ENCODE measurements around the gene GALNT2.

Gene GALNT2

DNA sequence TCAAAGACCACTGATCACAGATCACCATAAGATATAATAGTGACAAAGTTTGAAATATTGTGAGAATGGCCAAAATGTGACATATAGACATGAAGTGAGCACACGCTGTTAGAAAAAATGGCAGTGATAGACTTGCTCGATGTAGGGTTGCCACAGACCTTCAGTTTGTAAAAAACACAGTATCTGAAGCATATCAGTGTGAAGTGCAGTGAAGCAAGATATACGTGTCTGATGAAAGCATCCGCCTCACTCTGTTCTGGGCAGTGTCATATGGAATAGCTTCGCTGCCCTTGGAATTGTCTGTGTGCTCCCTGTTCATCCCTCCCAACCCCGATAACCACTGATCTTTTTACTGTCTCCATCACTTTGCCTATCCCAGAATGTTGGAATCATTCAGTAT lies 50.7 kb downstream of the GALNT2 start:
- no peak for DNase-seq

DNA sequence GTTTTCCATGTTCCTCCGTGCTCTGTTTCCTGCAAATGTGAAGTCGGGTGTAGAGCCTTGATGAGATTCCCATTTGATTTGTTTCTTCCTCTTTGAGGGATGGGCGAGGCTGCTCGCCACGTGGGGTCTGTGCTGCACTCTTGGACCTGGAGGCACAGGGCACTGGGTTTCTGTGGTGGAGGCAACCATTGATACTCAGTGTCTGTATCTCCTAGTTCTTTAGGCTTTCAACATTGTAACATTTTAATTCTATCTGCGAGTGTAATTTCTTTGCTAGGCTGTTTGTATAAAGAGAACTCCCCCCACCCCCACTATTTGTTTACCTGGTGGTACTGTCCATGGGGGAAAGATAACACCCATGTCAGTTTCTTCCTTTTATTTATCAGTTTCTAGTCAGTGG lies 52.3 kb downstream of the GALNT2 start:
- no peak for DNase-seq

DNA sequence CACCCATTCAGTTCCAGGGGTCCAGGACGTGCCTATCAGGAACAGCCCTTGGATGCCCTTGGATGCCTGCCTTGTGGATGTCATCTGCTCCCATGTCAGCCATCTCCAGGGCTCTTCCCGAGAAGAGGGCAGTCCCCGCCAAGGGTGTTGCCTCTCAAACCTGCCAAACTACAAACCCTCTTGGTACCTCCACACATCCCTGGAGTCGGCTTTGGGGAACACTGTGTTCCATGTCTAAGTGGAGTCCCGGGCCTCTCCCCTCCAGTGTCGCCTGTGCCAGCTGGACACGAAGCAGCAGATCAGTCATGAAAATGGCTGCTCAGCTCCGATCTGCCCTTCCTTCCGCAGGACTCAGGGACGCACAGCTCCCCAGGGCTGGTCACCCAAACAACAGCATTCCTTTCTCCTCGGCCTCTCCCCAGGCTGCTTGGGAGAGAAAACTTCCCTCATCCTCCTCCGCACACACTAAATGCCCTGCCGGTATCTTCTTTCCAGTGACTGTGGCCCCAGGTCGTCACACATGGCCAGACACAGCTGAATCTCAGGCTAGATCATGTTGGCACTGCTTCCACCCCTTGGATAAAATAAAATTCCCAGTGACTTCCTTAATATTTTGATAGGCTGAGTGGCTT lies 53.4 kb downstream of the GALNT2 start:
- DNase-seq, result no peak

DNA sequence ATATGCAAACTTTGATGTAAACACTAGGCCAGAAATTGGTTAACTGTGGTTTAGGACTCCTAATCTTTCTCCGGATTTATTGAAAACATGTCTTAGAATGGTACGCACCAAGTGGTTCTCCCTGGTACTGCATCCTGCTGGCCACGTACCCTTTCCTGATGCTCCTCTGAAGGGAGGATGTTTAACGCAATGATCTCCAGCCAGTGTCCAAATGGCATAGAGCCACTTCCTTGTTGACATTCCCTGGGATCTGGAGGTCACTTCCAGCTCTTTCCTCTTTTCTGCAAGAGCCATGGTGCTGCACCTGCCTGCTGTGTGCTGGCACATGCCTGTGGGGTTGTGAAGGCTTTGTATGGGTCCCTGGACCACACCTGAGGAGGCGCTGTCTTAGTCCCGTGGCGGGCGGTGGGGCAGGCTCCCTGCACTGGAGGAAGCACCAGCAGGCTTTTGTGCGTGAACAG lies 53.9 kb downstream of the GALNT2 start:
- DNase-seq, result peak; percentile 61

DNA sequence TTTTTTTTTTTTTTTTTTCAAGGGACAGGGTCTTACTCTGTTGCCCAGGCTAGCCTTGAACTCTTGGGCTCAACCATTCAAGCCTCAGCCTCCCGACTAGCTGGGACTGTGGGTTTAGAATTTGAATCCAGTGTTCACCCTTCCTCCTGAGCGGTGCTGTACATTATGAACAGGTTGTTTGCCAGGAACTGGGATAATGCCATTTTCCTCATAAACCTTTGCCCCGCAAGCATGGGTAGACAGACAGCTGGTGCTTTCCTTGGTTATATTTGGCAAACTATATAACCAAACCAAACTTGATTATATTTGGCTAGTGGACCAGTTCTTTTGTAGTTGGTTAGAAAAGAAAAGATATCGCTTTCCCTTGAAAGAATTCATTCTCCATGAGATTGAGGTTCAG lies 54.9 kb downstream of the GALNT2 start:
- no peak for DNase-seq

DNA sequence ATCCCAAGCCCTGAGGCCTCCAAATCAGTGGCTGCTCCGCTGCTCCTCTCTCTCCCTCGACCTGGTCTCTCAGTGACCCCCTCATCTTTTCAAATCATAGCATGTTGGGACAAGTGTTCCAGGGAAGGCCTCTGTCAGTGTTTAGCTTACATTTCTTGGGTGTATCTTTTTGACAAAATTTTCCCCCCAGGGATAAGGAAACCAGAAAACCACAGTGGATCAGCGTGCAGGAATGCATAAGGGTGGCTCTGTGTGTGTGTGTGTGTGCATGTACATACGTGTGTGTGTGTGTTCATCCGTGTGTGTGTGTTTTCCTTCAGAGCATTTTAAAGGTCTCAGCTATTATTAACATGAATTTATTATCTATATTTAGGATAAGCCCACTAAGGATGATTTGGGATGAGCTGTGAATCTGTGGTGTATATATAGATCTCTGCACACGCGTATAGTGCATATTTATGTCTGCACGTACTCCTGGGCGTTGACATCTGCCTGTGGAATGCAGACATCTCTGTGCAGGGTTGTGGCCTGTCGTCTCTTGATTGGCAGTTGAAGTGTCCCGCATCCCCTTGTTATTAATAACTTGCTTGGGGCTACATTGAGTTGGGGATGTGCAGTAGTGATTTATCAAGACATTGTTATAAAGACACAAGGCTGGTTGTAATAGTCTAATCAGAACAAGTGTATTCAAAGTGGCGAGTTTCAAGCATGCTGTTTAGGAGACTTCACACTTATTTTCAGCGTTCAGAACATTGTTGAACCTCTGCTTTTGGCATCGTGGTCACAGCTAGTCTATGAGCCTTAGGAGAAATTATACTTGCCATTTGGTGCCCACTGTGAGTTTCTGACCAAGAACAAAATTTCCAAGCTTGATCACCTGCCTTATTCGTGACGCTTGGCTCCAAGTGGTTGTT lies 55.6 kb downstream of the GALNT2 start:
- no peak for DNase-seq

DNA sequence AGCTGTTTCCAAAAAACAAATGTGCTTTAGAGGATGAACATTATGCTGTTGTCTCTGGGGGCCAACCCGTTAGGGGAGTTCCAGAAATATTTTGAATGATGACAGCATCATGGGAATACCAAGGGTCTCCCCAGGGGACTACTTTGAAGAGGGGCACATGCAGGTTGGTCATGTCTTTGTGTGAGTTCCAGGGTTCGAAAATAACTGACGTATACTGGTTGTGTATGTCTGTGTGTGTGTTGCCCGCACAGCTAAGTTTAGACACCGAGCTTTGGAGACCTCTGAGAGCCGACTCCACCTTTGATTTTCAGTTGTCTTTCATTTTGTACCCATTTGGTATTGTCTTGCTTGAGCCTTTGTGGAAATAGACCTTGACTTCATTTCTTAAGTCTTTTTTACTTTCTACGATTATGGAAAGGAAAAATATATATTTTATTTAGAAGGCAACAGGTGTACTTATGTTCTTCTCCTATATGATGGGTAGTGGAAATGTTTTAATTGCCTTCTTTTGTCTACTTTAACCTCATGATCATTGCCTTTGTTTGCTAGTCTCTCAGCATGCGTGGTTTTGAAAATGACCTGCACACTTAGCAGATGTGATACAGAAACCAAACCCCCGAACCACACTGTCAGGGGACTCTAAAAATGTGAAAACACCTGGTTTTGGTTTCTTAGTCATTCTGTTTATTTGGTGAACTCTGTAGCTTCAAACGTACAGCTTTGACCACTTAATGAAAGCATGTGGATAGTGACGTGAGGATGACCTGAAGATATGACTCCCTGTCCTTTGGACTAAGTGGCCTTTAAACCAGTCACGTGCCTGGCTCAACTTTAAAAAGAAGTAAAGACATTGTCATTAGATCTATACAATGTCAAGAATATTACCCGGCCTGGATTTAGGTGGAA lies 56.5 kb downstream of the GALNT2 start:
- no peak for DNase-seq

DNA sequence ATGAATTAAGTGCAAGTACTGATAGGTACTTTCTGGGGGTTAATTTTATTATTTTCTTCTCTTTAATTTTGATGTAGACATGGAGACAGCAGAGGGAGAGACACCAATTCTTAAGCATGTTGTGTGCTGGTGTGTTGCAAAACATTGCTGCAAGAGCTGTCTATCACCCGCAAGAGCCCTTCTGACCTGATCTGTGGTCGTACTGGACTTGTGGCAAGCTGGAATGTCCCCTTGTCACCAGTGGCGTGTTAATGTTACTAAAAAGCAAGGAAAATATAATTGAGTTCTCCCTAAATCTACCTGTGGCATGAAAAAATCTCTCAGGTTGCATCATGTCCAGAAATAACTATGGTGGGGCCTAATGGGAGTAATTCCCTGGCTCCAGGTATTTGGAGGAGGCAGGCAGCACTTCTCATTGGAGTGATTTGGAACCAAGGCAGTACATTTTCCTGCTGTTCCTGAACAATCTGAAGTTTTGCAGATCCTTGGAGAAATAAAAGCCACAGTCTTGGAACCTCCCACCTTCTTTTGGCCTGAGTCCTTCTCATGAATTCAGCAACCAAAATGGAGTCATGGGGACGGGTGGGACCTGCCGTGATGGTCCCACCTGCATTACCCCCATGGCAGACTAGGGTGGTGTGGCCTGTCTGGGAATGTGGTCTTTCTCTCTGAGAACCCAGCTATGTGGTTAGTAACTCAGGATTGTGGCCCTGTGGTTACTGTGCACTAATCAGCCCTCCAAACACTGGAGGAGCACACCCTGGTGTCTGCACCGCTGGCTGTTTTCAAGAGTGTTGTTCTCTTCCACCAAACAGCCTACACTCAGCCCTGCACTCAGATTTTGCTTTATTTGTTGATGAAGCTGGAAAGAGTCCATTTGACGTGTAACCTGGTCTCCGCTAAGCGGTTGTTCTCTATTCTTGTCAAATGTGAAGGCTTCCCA lies 57.4 kb downstream of the GALNT2 start:
- peak; percentile 24 for DNase-seq

DNA sequence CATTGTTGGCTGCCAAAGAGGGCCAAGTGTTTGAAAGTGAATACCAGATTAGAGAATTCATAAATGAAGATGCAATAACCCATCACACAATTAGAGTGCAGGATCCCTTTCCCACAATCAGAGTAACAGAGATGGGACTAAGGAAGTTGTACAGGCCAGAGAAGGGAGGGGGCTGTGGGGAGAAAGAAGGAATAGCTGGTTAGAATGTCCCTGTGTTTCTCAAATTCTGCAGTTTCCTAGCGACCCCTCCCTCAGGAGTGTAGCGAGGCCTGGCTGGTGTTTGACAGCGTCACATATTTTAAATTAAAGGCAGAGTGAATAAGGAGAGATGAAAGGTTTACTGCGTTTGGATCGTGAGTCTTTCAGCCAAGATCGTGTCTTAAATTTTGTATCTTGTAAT lies 58.1 kb downstream of the GALNT2 start:
- no peak for DNase-seq

DNA sequence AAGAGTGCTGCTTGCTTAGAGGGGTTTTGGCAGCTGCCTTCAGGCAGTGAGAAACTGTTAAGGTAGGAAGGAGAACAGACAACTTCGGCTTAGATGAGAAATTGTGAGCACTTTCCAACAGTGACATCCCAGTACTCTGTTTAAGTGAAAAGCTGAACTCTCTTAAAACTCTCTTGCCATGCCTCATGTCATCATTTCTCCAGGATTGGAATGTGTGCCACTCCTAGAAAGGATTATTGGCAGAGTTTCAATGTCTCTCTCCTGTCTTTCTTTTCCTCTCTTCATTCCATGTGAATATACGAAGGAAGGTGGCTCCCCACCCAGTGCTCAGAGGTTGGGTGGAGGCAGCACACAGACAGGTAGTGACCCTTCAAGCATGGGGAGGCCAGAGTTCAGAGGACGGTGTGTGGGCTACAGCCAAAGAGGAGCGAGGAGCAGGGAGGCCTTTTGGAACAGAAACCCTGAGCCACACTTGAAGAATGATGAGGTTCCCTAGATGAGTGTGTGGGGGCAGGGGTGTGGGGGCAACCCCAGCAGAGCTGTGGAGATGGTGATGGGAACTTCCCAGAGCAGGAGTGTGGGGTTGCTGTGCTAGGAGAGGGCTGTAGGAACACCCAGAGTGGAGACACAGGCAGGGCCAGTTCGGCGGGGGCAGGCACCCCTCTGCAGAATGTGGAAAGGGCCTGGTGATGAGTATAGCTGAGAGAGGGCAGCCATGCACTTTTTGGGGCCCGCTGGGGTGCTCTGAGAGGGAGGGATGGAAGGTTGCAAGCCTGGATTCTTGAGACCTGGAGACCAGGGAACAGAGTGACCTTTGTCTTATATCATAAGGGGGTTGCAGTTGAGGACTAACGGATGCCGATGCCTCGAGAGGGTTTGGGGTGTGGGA lies 58.8 kb downstream of the GALNT2 start:
- no peak for DNase-seq

DNA sequence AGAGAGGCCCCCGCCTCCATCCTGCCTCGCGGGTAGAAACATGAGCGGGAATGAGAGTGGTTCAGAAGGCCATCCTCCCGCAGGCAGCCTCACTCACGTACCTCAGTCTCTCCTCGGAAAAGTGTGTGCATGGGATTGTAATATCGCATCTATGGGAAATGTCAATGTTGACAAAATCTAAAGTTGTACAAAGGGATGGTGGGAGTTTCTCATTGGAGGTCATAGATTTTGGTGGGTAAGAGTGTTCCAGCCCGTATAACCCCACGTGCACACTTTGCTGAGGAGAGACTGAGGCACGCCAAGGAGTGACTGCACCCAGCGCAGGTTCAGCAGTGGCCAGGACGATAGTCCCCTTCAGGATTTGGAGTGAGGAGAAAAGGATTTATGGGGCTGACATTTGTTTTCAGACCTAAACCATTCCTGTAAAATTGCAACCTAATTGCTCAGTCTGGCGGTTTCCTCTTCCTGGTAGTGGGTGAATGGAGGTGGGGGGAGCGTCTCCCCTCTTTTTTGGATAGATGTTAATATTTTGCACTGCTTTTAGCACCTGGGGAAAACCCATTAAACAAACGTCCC lies 59.6 kb downstream of the GALNT2 start:
- DNase-seq, result no peak

DNA sequence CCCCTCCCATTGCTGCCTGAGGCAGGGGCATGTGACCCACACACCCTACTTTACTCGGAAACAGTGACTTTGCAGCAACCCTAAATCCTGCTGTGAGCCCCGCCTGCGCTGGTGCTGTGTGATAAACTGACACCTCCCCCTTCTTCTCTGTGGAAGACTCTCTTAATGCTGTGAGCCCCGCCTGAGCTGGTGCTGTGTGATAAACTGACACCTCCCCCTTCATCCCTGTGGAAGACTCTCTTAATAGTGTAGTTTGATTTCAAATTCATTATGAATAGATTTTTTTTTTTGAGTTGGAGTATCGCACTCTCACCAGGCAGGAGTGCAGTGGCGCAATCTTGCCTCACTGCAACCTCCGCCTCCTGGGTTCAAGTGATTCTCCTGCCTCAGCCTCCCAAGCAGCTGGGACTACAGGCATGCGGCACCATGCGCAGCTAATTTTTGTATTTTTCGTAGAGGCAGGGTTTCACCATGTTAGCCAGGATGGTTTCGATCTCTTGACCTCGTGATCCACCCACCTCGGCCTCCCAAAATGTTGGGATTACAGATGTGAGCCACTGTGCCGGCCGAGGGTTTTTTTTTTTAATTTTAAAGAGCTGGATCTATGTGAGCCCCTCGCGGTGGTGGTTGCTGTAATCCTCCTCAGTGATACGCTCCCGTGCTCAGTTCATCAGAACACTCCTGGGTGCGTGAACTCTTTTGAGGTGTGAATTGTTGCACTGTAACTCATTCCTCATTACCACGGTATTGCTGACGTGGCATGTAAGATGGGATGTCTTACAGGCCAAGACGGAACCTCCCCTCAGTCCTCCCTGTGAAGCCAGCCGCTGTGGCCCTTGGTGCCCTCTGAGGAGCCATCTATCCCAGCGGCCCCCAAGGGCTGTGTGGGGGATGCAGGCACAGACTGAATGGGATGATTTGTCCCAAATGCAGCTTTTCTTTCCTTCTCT lies 60.3 kb downstream of the GALNT2 start:
- no peak for DNase-seq

DNA sequence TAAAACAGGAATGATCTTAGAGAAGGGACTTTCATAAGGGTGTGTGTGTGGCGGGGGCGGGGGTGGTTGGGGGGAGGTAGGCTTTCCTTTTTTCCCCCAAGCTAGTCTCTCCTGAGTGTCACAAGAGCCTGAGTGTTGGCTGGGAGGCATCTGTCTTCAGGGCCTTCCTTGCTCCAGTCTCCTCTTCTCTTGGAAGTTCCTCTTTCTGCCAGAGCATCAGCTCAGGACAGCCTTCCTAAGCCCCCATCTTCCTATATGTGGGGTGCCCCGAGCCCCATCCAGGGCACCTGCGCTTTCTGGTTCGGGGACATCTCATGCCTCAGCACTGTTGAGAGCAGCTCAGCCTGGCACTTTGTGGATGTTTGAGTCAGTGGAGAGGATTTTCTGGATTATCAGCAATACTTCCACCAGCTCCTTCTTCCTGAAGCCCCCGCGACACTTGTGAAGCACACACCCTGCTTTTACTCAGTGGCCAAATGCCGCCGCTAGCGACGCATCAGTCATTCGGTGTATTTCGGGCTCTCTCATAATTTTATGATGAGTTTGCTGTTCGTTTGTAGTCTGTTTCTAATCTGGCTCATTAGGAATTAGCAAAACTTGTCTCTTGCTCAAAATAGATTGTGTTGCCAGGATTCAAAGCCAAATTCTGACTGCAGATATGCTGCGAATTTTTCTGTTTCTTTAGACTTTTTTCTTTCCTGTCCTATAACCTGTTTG lies 61.7 kb downstream of the GALNT2 start:
- DNase-seq, result no peak

DNA sequence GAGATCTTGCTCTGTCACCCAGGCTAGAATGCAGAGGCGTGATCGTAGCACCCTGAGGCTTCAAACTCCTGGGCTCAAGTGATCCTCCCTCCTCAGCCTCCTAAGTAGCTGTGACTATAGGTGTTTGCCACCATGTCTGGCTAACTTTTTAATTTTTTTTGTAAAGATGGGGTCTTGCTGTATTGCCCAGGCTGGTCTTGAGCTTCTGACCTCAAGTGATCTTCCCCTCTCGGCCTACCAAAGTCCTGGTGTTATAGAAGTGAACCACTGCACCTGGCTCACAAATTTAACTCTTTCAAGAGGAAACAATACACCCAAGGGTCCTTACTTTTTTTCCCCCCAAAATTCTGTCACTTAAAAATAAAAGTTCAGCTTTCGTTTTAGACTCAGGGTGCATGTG lies 62.3 kb downstream of the GALNT2 start:
- DNase-seq, result no peak

DNA sequence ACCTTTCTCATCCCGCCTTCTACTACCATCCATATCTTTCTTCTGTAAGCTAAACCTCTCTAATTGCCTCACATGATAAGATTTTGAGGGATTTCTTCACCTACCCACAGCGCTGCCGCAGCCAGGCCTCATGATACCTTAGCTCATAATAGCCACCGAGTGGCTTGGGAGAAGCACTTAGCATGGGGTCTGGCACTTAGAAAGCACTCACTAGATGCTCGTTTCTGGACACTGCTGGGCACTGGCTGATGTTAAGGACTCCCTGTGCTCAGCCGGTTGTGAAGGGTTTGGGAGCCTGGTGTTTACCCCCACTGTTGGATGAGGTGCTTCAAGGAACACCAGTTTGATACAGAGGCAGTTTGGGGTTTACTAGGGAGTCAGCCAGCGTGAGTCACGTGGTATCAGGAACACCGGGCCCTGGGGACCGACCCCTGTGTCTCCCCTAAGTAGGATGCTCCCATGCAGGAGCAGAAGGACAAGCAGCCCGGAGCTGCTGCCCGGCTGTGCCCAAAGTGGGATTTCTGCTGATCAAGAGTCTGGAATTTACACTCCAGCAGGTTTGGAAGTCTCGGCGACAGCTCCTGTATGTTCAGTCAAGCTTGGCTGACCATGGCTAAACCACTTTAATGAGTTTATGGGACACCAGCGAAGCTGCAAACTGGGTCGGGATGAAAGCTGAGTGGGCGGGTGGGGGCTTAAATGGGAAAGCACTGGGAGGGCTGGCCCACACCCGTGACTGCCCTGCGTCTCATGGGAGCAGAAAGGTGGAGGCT lies 63.3 kb downstream of the GALNT2 start:
- no peak for DNase-seq

DNA sequence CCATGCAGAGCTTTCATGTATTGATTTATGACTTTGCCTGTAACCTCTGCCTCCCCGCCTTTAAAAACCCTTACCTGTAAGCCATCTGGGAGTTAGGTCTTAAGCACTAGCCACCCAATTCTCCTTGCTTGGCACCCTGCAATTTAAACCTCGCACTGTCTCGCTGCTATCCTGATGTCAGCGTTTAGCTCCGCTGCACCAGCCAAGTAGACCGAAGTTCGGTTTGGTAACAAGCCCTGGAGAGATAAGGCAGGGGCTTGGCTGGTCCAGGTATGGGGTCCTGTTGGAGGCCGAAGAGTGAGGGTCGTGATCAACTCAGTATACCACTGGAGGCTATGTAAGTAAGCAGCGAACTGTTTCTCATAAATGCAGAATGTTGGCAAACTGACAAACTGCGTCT lies 64.4 kb downstream of the GALNT2 start:
- DNase-seq, result no peak

DNA sequence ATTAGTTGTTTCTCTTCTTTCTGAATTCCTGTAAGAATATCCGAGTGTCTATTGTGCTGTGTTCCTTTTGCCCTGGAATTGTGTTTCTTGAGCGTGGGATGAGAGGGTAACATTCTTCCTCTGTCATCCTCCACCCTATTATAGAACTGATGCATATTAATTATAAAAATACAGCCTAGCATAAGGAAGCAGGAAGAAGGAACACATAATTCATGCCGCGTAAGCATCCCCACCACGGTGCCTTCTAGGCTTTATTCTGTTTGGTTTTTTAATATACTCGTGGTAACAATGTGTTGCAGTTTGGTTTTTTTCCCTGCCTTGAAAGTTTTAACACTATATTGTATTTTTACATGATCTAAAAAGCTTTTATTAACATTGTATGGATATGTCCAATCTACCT lies 65.7 kb downstream of the GALNT2 start:
- no peak for DNase-seq

DNA sequence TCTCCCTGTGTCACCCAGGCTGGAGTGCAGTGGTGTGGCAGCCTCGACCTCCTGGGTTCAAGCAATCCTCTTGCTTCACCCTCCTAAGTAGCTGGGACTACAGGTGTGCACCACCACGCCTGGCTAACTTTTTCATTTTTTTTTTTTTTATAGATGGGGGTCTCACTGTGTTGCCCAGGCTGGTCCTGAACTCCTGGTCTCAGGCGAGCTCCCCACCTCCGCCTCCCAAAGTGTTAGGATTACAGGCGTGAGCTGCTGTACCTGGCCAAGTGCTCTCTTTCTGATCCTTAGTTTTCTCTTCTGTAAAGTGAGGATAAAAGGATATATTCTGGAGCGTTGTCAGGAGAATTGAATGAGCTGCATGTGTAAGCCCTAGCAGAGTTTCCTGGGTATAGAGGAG lies 68.7 kb downstream of the GALNT2 start:
- no peak for DNase-seq

Measured in NCI-H2029 treated with DMSO at 0.1 percent for 48 hours (cell line).